HL-60 (cell line): Measurements from ENCODE around the gene TMEM245.

ENCODE experiments used
- DNase-seq, 2 experiments: peaks; one replicate each; pipeline ENCODE4 v3.0.0-alpha.2; 2010 to 2020; ENCODE audit warnings: low read depth in 1 of 2, low spot score in 1 of 2
- H3K27ac ChIP-seq: fragments of 250-450 bp; sonication (Bioruptor Pico); replicated peaks from 2 replicates; pipeline ENCODE4 v1.5.1; 2020; ENCODE audit warnings: mild to moderate bottlenecking, moderate library complexity
- H3K27me3 ChIP-seq: fragments of 250-450 bp; sonication (Bioruptor Pico); 2 replicates; pipeline ENCODE4 v1.5.1; 2021; ENCODE audit warnings: mild to moderate bottlenecking, moderate library complexity; ENCODE audit not compliant: insufficient read depth, poor library complexity, severe bottlenecking
- H3K4me3 ChIP-seq: replicated peaks from 2 replicates; pipeline ENCODE4 v1.5.1; 2011; ENCODE audit warnings: mild to moderate bottlenecking, control low read depth, low read length; ENCODE audit not compliant: insufficient read depth
- GABPA ChIP-seq: IDR thresholded peaks from 2 replicates; pipeline ENCODE4 v1.6.1; 2012; ENCODE audit warnings: low read depth
- POLR2AphosphoS5 ChIP-seq: IDR thresholded peaks from 2 replicates; pipeline ENCODE4 v1.6.1; 2012; ENCODE audit warnings: low read depth
- SPI1 ChIP-seq: IDR thresholded peaks from 2 replicates; pipeline ENCODE4 v1.6.1; 2012; ENCODE audit warnings: low read depth, mild to moderate bottlenecking, borderline replicate concordance
- TF ChIP-seq, protein P1 (sequence below): IDR thresholded peaks from 2 replicates; pipeline ENCODE4 v1.6.1; 2012; ENCODE audit warnings: low read depth; ENCODE audit not compliant: insufficient replicate concordance
- TF ChIP-seq, protein P2 (sequence below): IDR thresholded peaks from one replicate; pipeline ENCODE4 v1.5.1; 2011; ENCODE audit warnings: low read length, control low read depth, inconsistent platforms; ENCODE audit not compliant: insufficient read depth

TMEM245 gene

DNA sequence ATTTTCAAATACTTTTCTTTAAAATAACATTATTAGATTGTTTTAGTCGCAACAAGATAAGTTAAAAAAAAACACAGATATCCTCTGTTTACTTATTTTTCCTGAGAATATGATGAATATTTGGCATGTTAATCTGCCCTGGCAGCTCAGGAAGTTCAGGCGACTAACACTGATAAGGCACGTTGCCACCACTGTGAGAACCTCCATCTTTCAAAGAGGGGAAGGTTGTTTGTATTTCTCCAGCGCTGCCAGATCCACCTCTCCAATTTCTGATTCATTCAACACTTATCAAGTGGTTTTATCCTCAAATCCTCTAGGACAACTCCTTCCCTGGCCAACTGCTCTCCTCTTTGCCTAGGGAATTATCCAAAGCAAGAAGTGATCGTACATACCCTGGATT is 128.3 kb downstream of the TMEM245 start:
- TF ChIP-seq, protein P1, sequence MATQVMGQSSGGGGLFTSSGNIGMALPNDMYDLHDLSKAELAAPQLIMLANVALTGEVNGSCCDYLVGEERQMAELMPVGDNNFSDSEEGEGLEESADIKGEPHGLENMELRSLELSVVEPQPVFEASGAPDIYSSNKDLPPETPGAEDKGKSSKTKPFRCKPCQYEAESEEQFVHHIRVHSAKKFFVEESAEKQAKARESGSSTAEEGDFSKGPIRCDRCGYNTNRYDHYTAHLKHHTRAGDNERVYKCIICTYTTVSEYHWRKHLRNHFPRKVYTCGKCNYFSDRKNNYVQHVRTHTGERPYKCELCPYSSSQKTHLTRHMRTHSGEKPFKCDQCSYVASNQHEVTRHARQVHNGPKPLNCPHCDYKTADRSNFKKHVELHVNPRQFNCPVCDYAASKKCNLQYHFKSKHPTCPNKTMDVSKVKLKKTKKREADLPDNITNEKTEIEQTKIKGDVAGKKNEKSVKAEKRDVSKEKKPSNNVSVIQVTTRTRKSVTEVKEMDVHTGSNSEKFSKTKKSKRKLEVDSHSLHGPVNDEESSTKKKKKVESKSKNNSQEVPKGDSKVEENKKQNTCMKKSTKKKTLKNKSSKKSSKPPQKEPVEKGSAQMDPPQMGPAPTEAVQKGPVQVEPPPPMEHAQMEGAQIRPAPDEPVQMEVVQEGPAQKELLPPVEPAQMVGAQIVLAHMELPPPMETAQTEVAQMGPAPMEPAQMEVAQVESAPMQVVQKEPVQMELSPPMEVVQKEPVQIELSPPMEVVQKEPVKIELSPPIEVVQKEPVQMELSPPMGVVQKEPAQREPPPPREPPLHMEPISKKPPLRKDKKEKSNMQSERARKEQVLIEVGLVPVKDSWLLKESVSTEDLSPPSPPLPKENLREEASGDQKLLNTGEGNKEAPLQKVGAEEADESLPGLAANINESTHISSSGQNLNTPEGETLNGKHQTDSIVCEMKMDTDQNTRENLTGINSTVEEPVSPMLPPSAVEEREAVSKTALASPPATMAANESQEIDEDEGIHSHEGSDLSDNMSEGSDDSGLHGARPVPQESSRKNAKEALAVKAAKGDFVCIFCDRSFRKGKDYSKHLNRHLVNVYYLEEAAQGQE: no peak
- TF ChIP-seq, protein P2, sequence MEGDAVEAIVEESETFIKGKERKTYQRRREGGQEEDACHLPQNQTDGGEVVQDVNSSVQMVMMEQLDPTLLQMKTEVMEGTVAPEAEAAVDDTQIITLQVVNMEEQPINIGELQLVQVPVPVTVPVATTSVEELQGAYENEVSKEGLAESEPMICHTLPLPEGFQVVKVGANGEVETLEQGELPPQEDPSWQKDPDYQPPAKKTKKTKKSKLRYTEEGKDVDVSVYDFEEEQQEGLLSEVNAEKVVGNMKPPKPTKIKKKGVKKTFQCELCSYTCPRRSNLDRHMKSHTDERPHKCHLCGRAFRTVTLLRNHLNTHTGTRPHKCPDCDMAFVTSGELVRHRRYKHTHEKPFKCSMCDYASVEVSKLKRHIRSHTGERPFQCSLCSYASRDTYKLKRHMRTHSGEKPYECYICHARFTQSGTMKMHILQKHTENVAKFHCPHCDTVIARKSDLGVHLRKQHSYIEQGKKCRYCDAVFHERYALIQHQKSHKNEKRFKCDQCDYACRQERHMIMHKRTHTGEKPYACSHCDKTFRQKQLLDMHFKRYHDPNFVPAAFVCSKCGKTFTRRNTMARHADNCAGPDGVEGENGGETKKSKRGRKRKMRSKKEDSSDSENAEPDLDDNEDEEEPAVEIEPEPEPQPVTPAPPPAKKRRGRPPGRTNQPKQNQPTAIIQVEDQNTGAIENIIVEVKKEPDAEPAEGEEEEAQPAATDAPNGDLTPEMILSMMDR: no peak
- TF ChIP-seq GABPA (no peak), POLR2AphosphoS5 (no peak), SPI1 (no peak)
- Histone ChIP-seq H3K27me3 (no peaks in the 10 kb centered on the region), H3K4me3 (no peak overlapping the region), H3K27ac (no peak overlapping the region)
- no peak for DNase-seq

DNA sequence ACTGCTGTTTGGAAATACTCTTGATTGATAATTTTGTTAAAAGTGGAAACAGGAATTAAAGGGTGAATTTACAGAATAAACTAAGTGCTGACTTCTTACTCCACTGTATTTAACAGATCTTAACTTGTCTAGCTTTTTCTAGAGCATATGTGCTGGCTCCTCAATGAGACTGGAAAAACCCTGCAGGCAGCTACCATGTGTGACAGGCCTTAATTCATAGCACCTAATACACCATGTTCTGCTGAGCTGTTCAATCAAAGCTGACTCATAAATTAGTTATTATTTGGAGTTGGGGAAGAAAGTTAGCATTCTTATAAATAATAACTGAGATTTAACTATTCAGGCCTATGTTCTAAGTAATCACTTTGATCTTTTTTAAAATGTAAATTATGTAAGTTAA is 135.9 kb downstream of the TMEM245 start:
- no peak for TF ChIP-seq SPI1
- no peak for TF ChIP-seq POLR2AphosphoS5
- TF ChIP-seq, protein P1: no peak
- TF ChIP-seq GABPA: no peak
- TF ChIP-seq, protein P2: no peak
- Histone ChIP-seq H3K4me3 (no peak overlapping the region), H3K27me3 (no peaks in the 10 kb centered on the region), H3K27ac (no peak overlapping the region)
- no peak for DNase-seq

DNA sequence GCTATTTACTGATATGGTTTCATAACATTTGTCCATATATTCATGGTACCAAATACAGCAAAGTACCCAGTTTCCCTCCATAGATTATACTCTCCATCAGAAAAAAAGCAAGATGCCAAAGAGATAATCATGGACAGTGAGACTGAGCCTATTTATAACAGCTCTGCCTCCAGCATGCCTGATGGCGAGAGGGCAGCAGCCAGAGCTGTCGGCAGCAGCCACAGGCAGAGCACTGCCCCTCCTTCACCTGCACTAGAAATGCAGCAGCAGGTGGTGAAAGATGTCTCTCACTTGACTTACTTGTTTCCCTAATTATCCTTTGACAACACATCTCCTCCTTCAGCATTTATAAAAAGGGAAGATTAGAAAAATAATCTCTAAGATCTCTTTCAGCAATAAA is 138.9 kb downstream of the TMEM245 start:
- TF ChIP-seq, protein P1: no peak
- no peak for DNase-seq
- no peaks in the 10 kb centered on the region for H3K27me3 ChIP-seq

DNA sequence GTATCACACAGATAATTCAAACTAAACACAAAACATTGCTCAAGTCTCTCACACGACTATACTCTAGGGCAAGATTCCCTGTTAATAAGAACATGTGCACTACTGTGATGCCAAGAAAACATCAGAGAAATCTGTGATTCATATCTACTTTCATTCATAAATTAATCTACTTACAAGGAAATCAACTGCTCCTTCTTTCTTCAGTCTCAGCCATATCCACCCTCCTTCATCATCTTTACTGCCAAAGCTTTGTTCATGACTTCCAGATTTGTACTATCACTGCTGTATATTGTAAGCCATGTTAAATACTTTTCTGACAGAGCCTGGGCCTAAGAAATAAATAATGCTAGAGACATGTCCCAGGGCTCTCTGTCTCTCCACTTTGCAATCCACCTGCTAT is 141.5 kb downstream of the TMEM245 start:
- TF ChIP-seq, protein P2: no peak
- TF ChIP-seq GABPA (no peak), POLR2AphosphoS5 (no peak), SPI1 (no peak)
- TF ChIP-seq, protein P1: no peak
- no peaks in the 10 kb centered on the region for H3K27me3 ChIP-seq

More for the DNA sequence above, 138.9 kb downstream of the TMEM245 start:
- H3K27ac ChIP-seq: no peak overlapping the region
- H3K4me3 ChIP-seq: no peak overlapping the region

More for the DNA sequence above, 141.5 kb downstream of the TMEM245 start:
- no peak overlapping the region for H3K4me3 ChIP-seq
- no peak for DNase-seq
- no peak overlapping the region for H3K27ac ChIP-seq
